GM19467 (cell line): ENCODE data around the gene CTTN.
"Not testable (repeated sequence)": the region's sequence is repeated elsewhere in the genome, so short reads cannot be mapped to it uniquely, and the experiment has no call there.

Experiments used
- ATAC-seq: cut with Tn5 transposase; IDR thresholded peaks from one replicate; pipeline ENCODE4 v1.9.1; 2021; ENCODE audit warnings: mild to moderate bottlenecking, moderate library complexity; ENCODE audit not compliant: unreplicated experiment

Gene CTTN

DNA sequence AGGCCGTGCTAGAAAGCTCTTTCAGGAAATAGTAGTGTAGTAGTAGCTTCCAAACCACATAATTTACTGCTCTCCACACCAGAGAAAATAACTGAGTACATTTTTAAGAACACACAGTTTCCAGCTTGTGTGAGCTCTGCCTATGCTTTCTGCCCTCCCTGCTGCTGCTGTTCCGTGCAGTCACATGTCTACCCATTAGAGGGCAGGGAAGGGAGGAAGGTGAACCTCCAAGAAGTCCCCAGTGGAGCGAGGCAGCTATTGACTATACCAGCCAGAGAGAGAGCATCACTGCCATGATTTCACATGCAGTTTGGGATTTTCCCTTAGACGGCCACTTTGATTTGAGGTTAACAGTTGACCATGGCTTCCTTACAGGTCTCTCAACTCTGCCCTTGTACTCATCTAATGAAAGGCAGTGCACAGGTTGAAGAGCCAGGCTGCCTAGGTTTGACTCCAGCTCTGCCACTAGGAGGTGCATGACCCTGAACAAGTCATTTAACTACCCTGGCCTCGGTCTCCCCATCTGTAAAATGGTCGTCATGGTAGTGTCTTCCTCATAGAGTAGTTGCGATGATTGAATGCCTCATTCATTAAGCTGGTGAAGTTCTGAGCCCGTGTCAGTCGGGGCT lies 19.7 kb upstream of the CTTN start:
- ATAC-seq: no peak

DNA sequence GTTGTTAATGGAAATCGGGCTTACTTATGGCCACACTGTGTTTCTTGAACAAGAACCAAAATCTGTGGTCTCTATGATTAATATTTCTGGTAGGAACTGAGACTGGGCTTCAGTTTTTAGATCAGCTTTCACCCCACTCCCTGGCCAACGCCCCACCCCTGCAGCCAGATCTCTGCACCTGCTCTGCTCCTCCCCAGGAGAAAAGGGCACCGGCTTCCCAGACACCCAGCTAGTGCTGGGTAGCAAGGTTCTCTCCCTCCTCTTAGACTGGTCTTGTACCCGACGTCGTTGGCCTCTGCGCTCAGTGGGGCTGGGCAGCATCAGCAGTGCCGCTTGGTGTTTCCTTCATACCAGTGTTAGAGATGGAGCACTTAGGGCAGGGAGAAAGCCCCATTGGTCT lies 17.0 kb upstream of the CTTN start:
- ATAC-seq: no peak

DNA sequence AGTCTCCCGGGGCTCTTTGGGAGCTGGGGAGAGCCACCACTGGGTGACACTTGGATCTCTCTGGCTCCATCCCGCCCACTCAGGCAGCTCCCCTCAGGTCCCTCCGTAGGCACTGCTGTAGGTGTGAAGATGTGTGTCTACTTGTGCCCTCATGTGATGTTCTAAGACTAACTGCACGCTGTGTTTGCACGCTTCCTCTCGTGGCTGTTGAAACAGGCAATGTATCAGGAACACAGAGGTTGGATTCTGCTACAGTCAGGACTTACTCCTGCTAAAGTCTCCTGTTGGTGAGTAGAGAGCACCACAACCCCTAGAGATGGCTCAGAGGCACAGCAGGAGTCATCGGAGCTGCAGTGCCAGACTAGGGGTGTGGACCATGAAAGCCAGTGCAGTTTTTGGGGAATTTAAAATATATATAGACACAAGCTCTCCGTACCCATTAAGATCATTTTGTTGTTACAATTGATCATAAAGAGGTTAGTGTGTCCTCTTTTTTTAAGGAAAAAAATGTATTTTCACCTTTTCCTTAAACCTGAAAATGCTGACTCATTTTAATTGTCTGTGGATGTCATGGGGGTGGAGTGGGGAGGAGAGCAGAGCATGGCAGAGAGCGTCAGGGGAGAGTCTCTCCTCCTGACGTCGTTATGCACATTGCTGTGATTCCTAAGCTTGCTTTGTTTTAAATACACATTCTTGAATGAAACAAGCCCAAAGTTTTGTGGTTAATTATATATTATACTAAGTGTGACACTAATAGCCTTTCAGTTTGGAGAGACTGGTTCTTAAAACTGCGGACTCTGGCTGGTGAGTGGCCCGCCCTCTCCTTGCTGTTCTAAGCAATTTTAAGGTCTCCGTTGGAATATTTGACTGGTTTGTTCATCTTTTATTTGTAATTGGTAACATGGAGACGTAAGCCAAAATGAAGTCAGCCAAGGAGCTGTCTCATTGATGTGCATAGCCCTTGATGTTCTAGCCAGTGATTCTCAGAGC lies 16.2 kb upstream of the CTTN start:
- no peak for ATAC-seq

DNA sequence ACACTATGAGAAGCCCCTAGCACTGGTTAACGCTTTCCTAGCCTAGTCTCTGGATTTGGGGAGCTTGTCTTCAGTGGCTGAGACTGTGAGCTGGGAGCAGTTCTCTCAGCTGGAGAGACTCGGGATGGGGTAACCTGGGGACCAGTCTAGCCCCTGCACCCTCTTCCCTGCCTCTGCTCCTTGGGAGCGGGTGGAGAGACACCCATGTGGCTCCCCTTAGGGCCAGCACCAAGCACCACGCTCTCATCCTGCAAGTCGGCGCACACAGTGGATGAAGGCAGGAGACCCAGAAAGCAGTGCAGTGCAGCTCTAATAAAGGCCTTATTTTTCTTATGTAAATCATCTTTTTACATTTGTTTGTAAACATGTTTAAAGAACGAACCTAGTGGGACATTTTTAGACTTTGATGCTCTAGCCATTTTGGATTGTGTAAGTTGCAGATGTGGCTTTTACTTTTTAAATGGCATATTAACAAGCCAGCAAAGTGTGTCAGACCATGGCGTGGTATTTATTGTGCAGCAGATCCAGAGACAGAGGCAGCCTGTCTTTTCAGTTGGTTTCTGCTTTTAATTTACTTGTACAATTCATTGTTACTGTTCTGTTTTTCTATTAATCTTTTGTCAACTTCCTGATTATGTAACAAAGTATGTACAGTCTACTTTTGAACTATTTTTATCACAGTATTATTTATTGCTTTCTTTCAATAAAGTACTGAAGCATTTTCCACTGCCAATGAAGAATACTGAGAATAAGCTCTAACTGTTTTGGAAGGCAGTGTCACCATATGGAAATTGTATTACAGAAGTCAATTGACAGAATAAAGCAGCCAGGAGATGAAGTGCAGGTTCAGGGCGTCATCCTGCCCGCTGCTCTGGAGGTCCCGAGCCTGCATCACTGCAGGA lies 14.4 kb upstream of the CTTN start:
- no peak for ATAC-seq

DNA sequence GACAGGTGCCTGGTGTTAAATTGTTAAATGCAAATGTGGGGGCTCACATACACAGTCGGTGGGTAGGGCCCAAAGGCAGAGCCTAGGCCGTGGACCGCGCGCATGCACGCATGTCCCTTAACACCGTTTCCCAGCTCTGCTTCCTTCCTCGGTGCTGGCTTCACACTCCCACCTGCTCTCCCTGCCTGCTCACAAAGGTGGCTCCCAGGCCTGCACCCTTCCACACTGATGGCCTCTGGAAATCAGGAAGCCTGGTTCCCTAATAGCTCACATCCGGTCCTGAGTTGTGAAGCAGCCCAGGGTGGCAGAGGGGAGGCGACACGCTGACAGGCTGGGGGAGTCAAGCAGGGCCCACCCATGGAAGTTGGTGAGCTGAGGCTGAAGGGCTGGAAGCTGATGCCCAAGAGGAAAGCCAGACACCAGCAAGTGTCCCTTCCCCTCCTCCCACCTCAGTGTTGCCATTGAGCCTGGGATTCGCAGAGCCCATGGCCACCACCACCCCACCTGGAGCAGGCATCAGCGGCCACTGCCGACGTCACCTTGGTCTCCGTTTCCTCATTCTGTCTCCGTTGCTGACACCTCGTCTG lies 13.7 kb upstream of the CTTN start:
- no peak for ATAC-seq

DNA sequence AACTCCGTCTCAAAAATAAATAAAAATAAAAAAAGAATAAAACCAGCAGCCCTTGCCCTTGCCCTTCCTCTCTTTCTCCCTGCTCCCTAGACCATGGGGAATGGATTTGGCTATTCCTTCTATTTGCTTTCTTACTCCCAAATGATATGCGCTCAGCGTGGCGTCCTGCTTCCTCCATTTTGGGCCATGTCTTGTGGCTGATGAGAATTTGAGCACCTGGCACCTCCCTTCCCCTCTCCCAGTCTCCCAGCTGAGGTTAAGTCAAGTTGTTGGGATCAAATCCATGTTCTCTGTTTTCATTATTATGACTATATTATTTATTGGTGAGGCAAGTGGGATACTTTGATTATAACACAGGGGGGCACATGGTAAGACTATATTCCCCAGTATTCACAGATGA lies 10.8 kb upstream of the CTTN start:
- no peak for ATAC-seq

DNA sequence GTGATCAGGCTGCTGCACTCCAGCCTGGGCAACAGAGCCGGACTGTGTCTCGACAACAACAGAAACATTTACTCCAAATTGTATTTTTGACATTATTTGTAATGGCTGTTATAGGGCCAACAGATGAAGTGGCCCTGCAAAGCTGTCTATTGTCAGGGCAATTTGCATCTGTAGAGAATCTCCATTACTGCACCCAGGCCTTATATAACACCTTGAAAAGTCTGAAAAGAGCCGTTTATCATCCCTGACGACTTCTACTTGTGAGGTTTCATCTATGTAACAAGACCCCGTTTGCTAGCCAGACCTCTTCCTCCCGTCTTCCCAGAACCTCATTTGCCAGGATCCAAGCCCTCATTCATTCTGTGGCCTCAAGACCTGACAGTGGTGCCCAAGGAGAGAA lies 9.1 kb upstream of the CTTN start:
- no peak for ATAC-seq

DNA sequence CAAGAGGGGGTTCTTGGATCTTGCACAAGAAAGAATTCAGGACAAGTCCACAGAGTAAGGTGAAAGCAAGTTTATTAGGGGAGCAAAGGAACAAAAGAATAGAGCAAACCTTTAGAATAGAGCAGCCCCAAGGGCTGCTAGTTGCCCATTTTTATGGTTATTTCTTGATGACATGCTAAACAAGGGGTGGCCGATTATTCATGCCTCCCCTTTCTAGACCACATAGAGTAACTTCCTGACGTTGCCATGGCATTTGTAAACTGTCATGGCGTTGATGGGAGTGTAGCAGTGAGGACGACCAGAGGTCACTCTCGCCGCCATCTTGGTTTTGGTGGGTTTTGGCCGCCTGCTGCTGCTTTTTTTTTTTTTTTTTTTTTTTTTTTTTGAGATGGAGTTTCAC lies 7.4 kb upstream of the CTTN start:
- not testable (repeated sequence) for ATAC-seq

DNA sequence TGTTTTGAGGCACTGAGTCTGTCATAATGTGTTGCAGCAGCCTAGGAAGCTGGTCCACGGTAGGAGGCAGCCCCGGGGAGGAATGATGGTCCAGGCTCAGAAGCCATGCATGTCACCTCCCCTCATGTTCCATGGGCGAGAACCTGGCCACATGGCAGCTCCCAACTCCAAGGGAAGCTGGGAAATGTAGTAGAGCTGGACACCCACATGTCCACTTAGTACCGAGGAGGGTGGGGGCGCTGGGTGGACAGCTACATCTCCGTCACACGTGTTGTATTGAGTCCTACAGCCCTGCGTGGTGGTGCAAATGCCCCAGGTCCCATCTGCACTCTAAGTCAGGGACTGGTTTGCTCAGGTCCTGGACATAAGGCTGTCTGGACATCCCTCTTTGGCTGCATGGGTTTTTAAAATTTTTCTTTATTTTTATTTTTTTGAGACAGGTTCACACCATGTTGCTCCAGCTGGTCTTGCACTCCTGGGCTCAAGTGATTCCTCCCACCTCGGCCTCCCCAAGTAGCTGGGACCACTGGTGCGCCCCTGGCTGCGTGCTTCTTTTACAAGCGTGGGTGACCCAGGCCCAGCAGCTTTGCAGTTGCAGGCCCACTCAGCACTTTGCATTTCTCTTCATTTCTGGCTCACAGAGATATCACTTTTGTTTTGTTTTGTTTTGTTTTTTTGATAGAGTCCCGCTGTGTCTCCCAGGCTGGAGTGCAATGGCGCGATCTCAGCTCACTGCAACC lies 3.9 kb upstream of the CTTN start:
- ATAC-seq: no peak

DNA sequence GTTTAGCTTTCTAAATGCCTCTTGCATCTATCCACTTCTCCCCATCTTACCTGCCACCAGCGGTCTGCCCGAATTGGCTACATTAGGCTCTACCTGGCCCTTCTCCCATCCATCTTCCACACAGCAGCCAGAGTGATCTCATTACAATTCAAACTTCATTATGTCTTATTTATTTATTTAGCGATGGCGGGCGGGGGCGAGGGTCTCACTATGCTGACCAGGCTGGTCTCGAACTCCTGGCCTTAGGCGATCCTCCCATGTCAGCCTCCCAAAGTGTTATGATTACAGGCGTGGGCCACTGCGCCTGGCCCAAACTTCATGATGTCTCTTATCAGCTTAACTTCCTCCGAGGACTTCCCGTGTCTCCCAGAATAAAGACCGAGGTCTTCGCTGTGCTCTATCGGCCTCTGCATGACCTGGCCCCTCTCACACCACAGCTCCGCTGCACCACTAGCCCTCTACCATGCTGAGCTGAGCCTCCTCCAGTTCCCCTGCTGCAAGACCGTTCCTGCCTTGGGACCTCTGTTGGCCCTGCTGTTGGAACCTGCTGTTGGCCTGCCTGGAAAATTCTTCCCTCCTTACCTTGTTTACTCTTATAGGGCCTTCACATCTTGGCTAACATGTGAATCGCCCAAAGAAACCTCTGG lies 870 bp upstream of the CTTN start:
- no peak for ATAC-seq

DNA sequence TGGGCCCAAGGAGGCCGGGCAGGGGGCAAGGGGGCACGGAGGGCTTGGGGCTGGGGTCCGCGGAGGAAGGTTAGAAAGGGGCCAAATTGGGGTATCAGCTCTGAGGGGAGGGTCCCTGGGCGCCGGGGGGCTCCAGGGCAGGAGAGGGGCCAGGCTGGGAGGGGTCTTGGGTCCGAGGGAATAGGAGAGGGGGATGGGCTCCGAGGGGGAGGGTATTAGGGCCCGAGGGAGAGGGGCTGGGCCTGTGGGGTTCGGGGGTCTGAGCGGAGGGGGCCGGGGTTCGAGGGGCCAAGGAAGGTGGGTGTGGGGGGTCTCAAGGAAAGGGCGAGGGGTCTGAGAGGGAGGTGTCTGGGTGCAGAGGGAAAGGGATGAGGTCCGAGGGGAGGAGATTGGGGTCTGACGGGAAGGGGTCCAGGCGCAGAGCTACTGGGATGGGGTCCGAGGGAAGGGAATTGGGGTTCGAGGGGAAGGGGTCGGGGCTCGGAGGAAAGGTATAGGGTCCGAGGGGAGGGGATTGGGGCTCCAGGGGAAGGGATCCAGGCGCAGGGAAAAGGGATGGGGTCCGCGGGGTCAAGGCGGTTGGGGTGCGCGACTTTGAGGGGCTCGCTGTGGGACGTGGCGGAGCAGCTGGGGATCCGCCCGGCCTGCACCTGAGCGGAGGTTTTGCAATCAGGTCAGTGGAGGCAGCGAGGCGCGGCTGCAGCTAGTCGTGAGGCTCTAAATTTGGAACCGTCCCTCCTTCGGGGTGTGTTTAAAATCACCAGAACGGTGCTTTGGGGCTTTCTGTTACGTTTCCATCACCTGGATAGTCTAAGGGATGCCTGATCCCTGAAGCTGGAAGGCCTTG lies 728 bp downstream of the CTTN start:
- ATAC-seq: no peak

DNA sequence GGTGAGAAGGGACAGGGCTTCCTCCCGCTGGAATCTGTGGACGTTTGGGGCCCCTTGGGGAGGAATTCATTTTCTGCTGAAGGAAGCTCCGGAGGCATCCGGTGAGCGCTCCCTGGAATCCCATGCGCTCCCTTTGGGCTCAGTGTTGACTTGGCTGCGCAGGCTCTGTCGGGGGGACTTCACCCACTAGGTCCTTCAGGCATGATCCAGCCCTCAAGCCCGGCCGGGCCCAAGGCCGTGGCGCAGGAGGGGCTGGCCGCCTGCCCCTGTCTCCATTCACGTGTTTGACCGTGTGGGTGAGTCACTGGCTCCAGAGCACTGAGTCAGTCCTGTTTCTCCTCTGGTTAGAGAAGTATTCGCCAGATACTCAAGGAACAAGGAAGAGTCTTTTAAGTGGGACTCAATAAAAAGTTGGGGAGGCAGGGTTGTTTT lies 1.4 kb downstream of the CTTN start:
- no peak for ATAC-seq

DNA sequence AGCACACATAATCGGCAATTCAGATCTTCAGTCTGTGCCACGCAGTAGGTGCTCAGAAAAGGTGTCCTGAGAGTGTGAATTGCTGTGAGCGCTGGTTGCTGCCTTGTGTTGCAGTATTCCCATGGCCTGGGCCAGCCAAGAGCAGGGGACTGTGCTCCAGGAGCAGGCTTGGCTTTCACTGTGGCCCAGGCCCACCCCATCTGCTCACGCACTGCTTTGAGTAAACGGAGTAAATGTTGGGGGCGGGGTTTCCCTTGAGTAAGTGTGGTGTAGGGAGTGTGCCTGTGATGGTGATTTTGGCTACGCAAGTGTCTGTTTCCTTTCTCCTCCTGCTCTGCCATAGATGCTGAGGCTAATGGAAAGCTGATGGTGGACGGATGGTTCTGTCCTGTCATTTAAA lies 2.3 kb downstream of the CTTN start:
- no peak for ATAC-seq

DNA sequence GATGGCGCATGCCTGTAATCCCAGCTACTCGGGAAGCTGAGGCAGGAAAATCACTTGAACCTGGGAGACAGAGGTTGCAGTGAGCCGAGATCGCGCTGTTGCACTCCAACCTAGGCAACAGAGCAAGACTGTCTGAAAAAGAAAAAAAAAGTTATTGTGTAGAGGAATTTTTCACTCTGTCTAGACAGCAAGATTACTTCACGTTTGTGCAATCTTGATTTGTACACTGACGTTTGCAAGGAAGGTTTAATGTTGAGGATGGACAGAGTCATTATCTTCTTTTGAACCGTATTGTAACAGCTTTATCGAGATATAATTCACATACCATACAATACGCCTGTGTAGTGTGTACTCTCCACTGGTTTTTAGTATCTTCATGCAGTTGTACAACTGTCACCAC lies 3.7 kb downstream of the CTTN start:
- no peak for ATAC-seq

DNA sequence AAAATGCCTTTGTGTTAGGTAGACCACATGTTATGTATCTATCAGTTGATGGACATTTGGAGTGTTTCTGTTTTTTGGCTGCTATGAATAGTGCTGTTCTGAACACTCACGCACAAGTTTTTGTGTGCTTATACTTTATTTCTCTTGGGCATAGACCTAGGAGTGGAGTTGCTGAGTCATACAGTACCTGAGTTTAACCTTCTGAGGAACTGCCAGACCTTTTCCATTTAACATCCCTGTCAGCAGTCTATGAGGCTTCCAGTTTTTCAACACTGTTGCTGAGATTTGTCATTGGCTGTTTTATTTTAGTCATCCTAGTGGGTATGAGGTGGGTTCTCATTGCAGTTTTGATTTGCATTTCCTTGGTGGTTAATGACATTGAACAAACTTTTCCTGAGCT lies 4.4 kb downstream of the CTTN start:
- no peak for ATAC-seq

DNA sequence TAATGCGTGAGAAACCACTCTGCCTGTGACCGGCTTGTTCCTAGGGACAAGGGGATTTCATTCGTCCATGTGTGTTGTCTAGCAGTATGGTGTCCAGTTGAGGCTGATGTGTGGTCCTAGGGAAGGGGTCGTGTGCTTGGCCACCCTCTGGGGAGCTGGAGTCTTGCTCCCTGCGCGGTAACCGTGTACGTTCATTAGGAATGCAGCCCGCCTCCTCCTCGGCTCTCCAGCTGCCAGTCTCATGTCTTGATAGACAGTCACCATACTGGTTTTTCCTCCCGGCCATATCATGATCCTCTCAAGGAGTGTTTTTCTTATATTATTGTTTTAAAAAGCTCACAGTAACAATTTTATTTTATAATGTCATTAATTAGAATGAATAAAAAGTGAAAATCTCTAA lies 5.9 kb downstream of the CTTN start:
- no peak for ATAC-seq

DNA sequence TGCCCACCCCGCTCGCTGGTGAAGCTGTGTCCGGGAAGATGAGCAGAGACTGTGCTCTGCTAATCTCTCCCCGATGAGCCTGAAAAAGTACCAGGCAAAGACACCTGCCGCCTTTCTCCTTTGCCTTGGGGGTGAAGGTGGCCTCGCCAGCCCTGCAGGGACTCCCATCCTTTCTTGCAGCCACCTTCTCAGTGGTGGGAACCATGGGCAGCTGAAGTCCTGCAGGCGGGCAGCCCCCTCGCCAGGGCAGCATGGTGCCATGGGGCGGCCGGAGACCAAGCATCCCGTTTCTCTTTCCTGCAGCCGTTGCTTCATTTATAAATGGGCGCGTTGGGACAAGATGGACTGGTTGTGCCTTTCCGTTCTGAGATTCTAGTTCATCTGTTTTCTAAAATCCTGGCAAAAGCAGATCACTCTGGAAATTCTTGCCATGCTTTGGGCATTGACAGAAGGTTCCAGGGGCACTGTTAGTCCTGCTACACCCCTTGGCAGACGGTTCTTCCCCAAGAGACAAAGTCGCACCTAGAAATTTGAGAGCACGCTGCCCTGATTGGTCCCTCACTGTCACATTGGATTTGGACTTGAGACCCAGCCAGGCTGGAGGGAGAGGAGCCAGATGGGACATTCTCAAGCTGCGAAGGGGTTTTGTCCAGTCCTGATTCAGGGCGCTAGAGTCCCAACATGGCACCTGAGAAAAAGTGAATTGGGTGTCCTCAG lies 7.5 kb downstream of the CTTN start:
- ATAC-seq: no peak

DNA sequence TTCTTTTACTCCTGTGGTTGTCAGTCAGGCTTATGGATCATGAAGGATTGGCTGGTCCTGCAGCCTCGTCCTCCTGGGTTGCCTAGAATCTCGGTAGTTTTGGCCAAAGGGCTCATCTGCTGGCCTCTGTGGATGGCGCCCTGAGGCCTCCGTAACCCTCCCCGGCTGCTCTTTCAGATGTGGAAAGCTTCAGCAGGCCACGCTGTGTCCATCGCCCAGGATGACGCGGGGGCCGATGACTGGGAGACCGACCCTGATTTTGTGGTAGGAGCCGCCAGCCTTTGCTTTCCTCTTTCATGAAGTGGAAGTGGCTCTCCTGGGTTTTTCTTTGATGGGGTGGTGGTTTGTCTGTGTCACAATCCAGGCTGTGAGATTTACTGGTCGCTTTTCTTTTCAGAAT lies 8.8 kb downstream of the CTTN start:
- ATAC-seq: no peak
